GM19023 (cell line): ENCODE data around the gene GPR157.
A peak's percentile ranks its signal among the peaks of the same experiment; 100 is the strongest.

Experiments used
- ATAC-seq: cut with Tn5 transposase; IDR thresholded peaks from one replicate; pipeline ENCODE4 v1.9.1; 2021; ENCODE audit warnings: mild to moderate bottlenecking, moderate library complexity; ENCODE audit not compliant: unreplicated experiment

Gene GPR157

DNA sequence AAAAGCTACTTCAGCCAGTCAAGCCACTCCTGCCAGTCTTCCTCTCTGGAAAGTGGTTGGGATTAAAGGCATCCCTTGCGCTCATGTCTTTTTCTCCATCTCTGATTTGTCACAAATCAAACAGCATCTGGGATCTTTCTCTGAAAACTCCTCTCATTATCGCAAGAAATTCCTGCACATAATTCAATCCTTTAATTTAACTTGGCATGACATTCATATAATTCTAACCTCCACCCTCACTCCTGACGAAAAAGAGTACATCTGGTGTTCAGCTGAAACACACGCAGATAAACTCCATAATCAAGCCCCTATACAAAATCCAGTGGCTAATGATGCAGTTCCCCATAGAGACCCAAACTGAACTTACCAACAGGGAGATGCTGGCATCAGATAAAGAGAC, 40.1 kb downstream of the GPR157 start:
- ATAC-seq: no peak

- no peak for ATAC-seq
Observed at GRCh38 chr1:9087411-9088125, 41.3 kb downstream of the GPR157 start.

GRCh38 chr1:9086796-9087195, 42.1 kb downstream of the GPR157 start:
- no peak for ATAC-seq

- no peak for ATAC-seq
Observed at GRCh38 chr1:9086045-9086444, 42.9 kb downstream of the GPR157 start.

DNA sequence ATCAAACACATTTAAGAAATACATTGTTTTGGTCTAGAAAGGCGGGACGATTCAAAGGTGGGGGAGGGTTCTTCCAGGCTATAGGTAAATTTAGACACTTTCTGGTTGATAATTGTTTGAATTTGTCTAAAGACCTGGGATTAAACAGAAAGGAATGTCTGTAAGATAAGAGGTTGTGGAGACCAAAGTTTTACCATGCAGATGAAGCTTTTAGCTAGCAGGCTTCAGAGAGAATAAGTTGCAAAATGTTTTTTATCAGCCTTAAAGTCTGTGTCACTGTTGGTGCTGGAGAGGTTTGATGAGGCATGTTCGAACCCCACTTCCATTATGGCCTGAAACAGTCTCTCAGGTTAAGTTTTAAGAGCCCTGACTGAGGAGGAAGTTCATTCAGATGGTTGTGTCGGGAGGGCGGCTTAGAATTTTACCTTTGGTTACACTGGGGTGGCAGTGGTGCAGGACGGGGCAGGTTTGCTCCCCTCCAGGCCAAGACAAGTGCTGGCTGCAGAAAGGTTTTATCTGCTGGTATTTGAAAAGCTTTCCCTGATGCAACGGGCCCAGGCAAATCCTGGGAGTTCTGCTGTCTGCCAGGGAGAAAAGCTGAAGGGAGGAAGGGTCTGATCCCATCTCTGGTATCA, 43.5 kb downstream of the GPR157 start:
- no peak for ATAC-seq

- no peak for ATAC-seq
Observed at GRCh38 chr1:9084906-9085305, 44.0 kb downstream of the GPR157 start.

DNA sequence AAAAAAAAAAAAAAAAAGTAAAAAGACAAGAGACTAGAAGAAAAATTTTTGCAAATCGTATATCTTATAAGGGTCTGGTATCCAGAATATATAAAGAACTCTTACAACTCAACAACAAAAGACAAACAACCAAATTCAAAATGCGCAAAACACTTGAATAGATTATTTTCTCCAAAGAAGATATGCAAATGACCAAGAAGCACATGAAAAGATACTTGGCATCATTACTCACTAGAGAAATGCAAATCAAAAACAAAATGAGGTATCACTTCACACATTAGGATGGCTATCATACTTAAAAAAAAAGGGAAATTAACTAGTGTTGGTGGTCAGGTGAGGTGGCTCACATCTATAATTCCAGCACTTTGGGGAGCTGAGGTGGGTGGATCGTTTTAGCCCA, 47.4 kb downstream of the GPR157 start:
- no peak for ATAC-seq

GRCh38 chr1:9080705-9081291, 48.1 kb downstream of the GPR157 start:
- ATAC-seq: no peak

DNA sequence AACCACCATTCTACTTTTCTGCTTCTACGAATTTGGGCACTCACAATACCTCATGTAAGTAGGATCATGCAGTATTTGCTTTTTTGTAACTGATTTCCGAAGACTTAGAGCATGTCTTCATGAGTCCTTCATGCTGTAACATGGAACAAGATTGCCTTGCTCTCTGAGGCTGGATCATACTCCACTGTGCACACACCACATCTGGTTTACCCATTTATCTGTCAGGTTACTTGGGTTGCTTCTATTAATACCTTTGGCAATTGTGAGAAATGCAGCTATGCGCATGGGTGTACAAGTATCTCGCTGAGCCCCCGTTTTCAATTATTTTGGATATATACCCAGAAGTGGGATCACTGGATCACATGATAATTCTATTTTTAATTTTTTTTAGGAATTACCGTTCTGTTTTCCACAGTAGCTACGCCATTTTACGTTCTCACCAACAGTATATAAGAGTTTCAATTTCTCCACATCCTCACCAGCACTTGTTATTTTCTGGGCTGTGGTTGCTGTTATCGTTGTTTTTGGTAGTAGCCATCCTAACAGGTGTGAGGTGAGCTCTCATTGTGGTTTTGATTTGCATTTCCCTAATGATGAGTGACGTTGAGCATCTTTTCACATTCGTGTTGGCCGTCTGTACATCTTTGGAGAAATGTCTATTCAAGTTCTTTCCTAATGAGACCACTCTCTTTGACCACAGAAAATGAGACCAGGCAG, 48.8 kb downstream of the GPR157 start:
- peak; percentile 54 for ATAC-seq

DNA sequence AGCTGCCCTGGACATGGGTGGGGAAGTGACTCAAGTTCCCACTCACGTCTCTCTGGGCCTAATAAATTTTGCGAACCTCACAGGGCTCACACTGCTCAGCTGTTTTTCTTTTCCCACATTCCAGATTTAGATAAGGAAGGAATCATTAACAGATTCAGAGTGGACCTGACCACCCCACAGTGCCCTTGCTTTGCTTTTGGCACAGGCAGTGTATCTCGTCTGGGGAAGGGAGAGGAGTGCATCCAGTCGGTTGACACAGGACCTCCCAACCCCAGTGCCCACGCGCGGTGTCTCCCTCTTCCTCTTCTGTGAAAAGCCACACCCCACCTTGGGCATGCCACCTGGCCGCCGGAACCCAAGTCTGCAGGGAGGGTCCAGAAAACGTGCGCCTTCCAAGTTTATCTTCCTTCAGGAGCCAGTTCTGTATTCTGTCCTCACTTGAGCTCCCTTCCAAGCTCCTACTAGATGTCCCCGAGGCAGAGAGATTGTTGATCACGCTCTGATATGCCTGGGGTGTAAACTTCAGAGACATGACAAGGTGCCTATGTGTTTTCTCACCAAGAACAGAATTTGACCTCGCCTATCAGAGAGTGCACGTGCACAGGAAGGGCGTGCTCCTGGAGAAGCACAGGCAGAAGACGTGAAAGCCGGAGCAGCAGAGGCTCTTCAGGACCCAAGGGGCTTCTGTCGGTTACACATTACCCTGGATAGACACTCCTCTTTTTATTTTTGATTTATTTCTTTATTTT, 50.0 kb downstream of the GPR157 start:
- no peak for ATAC-seq

DNA sequence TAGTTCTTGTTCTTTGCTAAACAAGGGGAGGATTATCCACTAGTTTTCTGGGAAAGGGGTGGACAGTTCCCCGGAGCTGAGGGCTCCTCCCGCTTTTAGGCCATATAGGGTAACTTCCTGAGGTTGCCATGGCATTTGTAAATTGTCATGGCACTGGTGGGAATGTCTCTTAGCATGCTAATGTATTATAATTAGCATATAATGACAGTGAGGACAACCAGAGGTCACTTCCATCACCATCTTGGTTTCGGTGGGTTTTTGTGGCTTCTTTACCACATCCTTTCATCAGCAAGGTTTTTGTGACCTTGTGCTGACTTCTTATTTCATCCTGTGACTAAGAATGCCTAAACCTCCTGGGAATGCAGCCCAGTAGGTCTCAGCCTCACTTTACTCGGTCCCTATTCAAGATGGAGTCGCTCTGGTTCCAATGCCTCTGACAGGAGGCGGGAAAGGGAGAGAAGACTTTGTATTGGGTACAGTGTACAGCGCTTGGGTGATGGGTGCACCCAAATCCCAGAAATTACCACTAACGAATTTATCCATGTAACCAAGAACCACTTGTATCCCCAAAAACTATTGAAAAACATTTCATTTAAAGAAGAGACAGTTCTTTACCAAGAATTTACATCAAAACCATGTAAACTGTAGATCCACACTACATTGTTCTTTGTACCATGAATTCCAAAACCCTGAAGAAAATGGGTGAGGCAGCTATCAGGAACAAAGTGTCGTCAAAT, 50.7 kb downstream of the GPR157 start:
- ATAC-seq: no peak

DNA sequence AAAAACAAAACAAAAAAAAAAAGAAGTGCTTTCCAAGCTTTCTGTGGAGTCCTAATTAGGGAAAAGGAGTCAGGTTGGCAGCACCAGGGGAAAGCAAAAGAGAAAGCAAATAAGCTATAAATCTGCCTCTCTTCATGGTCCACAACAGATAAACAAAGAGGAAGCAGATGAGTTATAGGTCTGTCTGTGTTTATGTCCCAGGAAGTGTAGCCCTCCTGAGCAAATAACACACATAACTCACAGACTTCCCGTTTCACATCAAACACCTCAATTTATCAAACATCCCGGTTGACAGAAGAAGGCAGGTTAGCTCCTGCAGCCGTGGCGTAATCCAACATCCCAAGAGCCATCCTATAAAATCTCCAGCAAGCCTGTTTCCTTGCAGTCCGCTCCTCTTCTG, 53.9 kb downstream of the GPR157 start:
- ATAC-seq: no peak

DNA sequence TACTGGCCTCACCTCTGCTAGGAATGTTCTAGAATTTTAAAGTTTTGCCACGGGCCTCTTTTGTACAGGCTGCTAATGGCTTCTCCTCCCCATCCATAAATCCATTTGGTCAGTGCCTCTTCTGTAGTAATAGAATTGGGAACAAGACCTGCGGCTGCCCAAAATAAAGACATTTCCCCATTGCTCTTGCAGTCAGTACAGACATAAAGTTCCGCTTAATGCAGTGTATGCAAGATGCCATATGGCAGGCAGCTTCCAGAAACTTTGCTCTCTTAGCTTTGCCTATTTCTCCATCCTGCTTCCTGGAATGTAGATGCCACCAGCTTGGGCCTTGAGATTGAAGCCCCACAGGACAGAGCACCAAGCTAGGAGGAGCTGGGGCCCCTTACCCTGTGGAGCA, 55.8 kb downstream of the GPR157 start:
- ATAC-seq: no peak

DNA sequence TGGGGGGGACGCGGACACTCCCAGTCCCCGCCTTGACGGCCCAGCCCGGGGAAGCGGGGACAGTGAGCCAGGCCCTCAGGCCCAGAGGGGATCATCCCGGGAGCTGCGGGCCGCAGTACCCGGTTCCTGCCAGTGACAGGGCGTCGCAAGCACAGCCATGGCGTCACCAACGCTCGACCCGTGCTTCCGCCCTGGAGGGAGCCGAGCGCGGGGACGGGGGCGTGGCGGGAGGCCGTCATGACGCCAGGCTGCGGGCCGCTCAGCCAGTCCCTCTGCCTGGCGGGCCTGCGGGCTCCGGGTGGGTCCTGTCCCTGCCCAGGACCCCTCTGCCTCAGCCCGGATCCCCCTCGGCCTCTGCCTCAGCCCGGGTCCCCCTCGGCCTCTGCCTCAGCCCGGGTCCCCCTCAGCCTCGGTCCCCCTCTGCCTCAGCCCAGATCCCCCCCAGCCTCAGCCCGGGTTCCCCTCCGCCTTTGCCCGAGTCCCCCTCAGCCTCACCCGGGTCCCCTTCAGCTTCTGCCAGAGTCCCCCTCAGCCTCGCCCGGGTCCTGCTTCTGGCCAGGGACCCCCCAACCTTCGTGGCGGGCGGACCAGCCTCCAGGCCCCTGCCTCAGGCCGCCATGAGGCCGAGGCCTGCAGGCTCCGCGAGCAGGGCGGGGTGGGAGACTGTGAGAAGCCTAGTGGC, 57.2 kb downstream of the GPR157 start:
- ATAC-seq: no peak

GRCh38 chr1:9070486-9070885, 58.4 kb downstream of the GPR157 start:
- no peak for ATAC-seq

- peak; percentile 84 for ATAC-seq
Observed at GRCh38 chr1:9069326-9070100, 59.4 kb downstream of the GPR157 start, which contains the start of gene SLC2A5. Gene SLC2A5 (minus strand): TSS chr1:9069635. CDS start chr1:9069536, 99 bp downstream.

DNA sequence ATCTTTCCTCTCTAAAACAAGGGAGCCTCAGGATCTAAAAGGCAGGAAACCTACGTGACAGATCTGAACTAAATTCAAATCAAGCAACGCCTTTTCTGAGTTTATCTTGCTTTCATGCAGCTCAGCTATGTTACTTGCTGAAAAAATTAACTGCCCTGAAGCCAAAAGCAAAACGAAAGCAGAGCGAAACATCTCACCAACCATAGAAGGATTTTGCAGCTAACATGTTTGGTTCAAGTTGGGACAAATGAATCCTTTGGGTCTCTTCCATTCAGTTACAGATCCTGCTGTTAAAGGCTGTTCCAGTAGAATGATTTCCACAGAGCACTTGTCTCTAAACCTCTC, 59.9 kb downstream of the GPR157 start:
- ATAC-seq: no peak

DNA sequence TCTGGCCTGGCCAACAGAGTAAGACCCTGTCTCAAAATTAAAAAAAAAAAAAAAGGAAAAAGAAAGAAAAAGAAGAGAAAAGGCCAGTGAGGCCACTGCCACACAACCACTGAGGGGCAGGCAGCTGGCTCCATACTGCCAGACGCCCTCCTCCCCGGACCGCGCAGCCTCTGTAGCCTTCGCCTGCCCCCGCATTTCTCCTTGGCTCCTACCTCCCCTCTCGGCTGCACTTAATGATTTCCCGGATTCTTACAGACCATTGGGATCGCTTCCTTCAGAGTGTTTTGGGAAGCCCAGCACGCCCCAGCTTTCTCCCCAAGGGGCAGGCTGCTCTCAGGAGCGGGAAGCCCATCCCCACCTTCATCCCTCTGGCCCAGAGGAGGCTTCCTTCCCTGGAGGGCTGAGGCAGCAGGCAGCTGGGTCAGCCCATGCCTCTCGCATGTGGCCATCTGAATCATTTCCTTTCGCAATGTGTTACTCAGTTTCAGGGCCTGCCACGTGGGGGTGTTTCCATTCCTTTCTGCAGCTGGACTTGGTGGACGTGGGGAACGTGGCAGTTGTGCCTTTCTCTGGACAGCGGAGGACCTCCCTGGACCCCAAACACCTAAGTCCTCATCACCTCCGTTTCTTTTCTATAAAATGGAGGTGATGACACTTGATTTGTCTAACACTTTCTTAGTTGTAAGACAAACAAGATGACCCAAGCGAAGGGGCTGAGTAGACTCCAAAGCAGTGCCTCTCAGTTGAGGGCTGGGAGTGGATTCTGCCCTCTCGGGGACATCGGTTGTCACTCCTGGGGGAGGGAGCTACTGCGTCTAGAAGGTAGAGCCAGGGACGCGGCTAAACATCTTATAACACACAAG, 61.7 kb downstream of the GPR157 start:
- ATAC-seq: no peak
